ENCODE data around the gene OSBPL8.
A peak's percentile ranks its signal among the peaks of the same experiment; 100 is the strongest.
"Not testable (repeated sequence)": the region's sequence is repeated elsewhere in the genome, so short reads cannot be mapped to it uniquely, and the experiment has no call there.

The OSBPL8 gene

GRCh38 chr12:76337583-76337982 lies 222.0 kb downstream of the OSBPL8 start:
- DNase-seq, result peak; percentile 63
- Histone ChIP-seq H3K27me3 (replicated peaks) (no peaks in the 10 kb centered on the region), H3K27ac (no peak overlapping the region), H3K36me3 (replicated peaks) (no peaks in the 10 kb centered on the region), H3K4me3 (ENCODE audit: low read depth, low read length) (no peak overlapping the region)
- in situ Hi-C loops (cut with HindIII; ENCODE audit: low pct_ligation_motif_present, low sequenced_read_pairs), result loop anchor here (25.0 kb wide), 1 partner anchor 250 kb away; the partner anchor contains the start of gene NAP1L1
- no peak for TF ChIP-seq CTCF (IDR thresholded peaks at IDR 0.05; ENCODE audit: low read depth, low read length, missing control alignments)

DNA sequence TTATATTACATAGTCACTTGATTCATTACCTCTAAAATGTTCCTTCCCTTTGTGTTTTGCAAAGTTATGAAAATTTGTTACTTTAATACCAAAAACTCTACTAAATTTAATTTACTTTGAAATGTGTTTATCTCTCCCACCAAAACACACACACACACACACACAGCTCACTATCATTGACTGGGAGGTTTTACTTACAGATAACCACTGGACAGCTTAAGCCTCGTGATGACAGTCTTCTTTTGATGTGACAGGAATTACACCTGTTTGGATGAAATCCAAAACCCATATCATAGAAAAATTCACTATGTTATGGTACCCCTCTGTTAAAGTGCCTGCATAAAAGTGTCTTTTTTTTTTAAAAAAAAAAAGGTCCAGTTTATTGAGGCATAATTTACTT lies 227.0 kb downstream of the OSBPL8 start:
- TF ChIP-seq CTCF (IDR thresholded peaks at IDR 0.05; ENCODE audit: low read depth, low read length, missing control alignments), result no peak
- no peak overlapping the region for H3K27ac ChIP-seq

GRCh38 chr12:76329606-76330005 lies 230.0 kb downstream of the OSBPL8 start:
- Histone ChIP-seq H3K27me3 (replicated peaks) (no peaks in the 10 kb centered on the region), H3K4me3 (ENCODE audit: low read depth, low read length) (no peak overlapping the region), H3K27ac (peak overlapping the region; percentile 61), H3K36me3 (replicated peaks) (no peaks in the 10 kb centered on the region)
- in situ Hi-C loops (cut with HindIII; ENCODE audit: low pct_ligation_motif_present, low sequenced_read_pairs), result loop anchor here (25.0 kb wide), 1 partner anchor 242 kb away; the partner anchor contains the start of gene NAP1L1
- TF ChIP-seq CTCF (IDR thresholded peaks at IDR 0.05; ENCODE audit: low read depth, low read length, missing control alignments), result no peak
- DNase-seq, result no peak

More for the DNA sequence above, 227.0 kb downstream of the OSBPL8 start:
- H3K27me3 ChIP-seq (replicated peaks), result no peaks in the 10 kb centered on the region
- H3K36me3 ChIP-seq (replicated peaks), result no peaks in the 10 kb centered on the region
- in situ Hi-C loops (cut with HindIII; ENCODE audit: low pct_ligation_motif_present, low sequenced_read_pairs), result loop anchor here (25.0 kb wide), 1 partner anchor 245 kb away; the partner anchor contains the start of gene NAP1L1
- DNase-seq, result no peak
- H3K4me3 ChIP-seq (ENCODE audit: low read depth, low read length), result no peak overlapping the region

- Histone ChIP-seq H3K27me3 (replicated peaks) (no peaks in the 10 kb centered on the region), H3K27ac (peak overlapping the region; percentile 61), H3K4me3 (ENCODE audit: low read depth, low read length) (no peak overlapping the region), H3K36me3 (replicated peaks) (no peaks in the 10 kb centered on the region)
- in situ Hi-C loops (cut with HindIII; ENCODE audit: low pct_ligation_motif_present, low sequenced_read_pairs), result loop anchor here (25.0 kb wide), 1 partner anchor 242 kb away; the partner anchor contains the start of gene NAP1L1
- TF ChIP-seq CTCF (IDR thresholded peaks at IDR 0.05; ENCODE audit: low read depth, low read length, missing control alignments), result no peak
- DNase-seq, result peak; percentile 80
Measured at GRCh38 chr12:76329159-76329558, 230.4 kb downstream of the OSBPL8 start.

DNA sequence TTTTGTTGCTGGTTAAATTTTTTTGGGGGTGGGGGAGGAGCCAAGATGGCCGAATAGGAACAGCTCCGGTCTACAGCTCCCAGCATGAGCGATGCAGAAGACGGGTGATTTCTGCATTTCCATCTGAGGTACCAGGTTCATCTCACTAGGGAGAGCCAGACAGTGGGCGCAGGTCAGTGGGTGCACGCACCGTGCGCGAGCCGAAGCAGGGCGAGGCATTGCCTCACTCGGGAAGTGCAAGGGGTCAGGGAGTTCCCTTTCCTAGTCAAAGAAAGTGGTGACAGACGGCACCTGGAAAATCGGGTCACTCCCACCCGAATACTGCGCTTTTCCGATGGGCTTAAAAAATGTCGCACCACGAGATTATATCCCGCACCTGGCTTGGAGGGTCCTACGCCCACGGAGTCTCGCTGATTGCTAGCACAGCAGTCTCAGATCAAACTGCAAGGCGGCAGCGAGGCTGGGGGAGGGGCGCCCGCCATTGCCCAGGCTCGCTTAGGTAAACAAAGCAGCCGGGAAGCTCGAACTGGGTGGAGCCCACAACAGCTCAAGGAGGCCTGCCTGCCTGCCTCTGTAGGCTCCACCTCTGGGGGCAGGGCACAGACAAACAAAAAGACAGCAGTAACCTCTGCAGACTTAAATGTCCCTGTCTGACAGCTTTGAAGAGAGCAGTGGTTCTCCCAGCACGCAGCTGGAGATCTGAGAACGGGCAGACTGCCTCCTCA lies 239.8 kb downstream of the OSBPL8 start:
- DNase-seq; in situ Hi-C loops (cut with HindIII; ENCODE audit: low pct_ligation_motif_present, low sequenced_read_pairs): not testable (repeated sequence)

DNA sequence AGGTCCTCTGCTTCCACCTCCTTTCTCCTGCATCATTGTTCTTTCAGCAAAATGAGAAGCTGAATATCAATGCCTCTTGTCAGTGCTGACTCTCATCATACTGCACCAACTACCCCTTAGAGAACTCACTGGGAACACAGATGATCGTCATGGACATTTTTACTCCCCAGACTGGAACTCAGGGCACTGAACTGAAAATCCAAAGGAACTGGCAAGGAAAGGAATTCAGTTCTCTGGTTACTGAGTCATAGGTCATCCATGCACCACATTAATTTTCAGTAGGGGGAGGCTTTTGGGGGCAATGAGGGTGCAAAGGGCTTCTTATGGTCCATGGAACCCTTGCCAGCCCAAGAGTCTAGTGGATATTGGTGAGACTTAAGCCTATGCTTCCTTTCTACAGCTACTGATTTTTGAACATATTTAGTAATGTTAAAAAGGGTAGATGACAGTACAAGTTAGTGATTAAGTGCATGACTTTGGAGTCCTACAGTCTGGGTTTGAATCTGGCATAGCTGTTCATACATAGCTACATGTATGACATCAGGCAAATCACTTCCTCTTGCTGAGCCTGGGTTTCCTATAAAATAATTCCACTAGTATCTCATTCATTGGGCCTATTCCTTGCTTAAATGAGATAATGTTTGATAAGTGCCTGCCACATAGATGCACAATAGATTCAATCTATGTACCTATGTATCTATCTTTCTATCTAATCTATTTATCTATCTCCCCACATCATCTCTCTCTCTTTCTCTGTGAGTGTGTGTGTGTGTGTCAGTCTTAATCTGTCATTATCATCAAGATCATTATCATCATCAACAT lies 240.6 kb downstream of the OSBPL8 start:
- Histone ChIP-seq H3K36me3 (replicated peaks) (no peaks in the 10 kb centered on the region), H3K4me3 (ENCODE audit: low read depth, low read length) (no peak overlapping the region), H3K27ac (no peak overlapping the region), H3K27me3 (replicated peaks) (no peaks in the 10 kb centered on the region)
- TF ChIP-seq CTCF (IDR thresholded peaks at IDR 0.05; ENCODE audit: low read depth, low read length, missing control alignments), result no peak
- no peak for DNase-seq
- in situ Hi-C loops (cut with HindIII; ENCODE audit: low pct_ligation_motif_present, low sequenced_read_pairs), result no loop called here

More for the DNA sequence above, 239.8 kb downstream of the OSBPL8 start:
- H3K27ac ChIP-seq; H3K36me3 ChIP-seq (replicated peaks); H3K4me3 ChIP-seq (ENCODE audit: low read depth, low read length); H3K27me3 ChIP-seq (replicated peaks): not testable (repeated sequence)

Data from brain microvascular endothelial cell (primary cell).